22Rv1 (cell line): ENCODE results near the gene DYNLT4.
"Not testable (repeated sequence)": the region's sequence is repeated elsewhere in the genome, so short reads cannot be mapped to it uniquely, and the experiment has no call there.

Experiments
- H3K27ac ChIP-seq: fragments of 450-650 bp; 2 replicates; pipeline ENCODE4 v1.5.1; 2017
- ZFX ChIP-seq: fragments of 450-650 bp; IDR thresholded peaks from 2 replicates; pipeline ENCODE4 v1.6.1; 2017; ENCODE audit warnings: antibody characterized with exemption, borderline replicate concordance
- TF ChIP-seq, protein P1 (sequence below): fragments of 450-650 bp; IDR thresholded peaks from 2 replicates; pipeline ENCODE4 v1.5.1; 2017; ENCODE audit warnings: mild to moderate bottlenecking

The DYNLT4 gene

DNA sequence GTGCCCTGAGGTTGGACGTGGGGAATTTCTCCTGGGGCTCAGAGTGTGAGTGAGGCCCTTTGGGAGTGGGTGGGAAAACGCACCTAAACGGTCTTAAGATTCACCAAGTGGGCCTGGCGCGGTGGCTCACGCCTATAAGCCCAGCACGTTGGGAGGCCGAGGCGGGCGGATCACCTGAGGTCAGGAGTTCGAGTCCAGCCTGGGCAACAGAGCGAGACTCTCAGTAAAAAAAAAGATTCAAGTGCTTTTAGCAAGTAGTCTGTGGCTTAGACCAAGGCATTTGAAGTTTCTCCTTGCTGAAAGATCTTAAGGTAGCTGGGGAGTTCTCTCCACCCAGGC lies 30.5 kb downstream of the DYNLT4 start:
- H3K27ac ChIP-seq, result peak overlapping the region; percentile 92
- TF ChIP-seq, protein P1, sequence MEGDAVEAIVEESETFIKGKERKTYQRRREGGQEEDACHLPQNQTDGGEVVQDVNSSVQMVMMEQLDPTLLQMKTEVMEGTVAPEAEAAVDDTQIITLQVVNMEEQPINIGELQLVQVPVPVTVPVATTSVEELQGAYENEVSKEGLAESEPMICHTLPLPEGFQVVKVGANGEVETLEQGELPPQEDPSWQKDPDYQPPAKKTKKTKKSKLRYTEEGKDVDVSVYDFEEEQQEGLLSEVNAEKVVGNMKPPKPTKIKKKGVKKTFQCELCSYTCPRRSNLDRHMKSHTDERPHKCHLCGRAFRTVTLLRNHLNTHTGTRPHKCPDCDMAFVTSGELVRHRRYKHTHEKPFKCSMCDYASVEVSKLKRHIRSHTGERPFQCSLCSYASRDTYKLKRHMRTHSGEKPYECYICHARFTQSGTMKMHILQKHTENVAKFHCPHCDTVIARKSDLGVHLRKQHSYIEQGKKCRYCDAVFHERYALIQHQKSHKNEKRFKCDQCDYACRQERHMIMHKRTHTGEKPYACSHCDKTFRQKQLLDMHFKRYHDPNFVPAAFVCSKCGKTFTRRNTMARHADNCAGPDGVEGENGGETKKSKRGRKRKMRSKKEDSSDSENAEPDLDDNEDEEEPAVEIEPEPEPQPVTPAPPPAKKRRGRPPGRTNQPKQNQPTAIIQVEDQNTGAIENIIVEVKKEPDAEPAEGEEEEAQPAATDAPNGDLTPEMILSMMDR, result no peak
- TF ChIP-seq ZFX, result no peak

DNA sequence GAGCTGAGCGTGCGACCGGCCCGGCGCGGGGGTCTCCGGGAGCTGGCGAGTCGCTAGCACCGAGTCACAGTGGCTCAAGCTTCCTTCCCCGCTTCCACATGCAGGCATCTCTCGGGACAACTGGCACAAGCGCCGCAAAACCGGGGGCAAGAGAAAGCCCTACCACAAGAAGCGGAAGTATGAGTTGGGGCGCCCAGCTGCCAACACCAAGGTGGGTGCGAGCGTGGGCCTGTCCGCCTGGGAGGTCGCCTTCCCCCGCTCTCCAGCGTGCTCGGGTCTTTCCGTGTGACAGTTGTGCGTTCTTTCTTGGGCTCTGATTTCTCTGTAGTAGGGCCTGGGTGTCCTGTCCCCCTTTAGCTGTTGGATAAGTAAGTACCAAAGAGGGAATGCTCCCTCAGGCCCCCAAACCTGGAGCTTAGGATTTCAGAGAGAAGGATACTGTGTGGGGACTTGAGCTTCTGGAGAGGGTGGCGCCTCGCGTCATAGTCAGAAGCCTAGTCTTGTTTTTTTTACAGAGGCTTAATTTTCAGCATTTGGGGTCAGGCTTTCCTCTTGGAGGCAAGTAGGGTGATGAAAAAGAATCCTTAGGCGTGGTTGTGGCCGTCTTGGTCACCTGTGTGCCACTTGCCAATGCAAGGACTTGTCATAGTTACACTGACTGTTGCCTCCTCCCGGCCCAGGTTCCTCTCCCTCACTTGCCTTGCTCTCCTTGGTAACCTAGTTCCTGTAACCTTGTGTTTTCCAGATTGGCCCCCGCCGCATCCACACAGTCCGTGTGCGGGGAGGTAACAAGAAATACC lies 31.0 kb downstream of the DYNLT4 start:
- peak overlapping the region; percentile 92 for H3K27ac ChIP-seq
- TF ChIP-seq, protein P1, result no peak

DNA sequence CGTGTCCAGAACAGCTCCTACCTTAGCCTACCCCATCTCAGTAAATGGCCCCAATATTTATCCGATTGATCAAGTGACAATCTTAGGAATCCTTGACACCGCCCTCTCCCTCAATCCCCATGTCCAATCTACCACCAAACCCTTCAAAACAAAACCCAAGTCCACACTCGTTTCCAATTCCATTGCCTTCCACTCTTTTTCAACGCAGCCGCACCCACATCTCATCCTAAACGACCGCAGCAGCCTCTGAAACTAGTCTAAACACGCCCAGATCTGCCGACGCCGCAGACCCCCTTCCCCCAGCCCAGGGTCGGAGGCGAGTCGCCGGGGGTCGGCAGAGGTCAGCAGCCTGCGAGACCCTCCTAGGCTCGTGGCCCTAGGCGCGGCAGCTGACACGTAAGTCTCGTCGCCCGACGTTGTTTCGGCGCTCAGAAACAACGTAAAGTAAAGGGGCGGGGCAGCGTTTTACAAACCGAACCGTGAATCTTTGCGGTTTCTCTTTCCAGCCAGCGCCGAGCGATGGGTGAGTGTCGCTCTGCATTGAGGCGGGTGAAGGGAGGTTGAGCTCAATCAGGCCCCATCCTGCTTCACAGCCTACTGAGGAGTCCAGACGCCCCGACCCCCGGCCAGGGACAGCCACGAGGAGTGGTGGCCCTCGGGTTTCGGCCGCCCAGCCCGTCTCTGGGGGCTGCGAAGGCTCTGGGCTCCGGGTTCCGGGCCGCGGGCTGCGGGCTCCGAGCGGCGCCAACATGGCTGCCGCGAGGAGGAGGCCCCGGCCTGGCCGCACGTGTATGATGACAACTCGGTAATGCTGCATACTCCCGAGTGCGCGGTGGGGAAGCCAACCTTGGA lies 31.8 kb downstream of the DYNLT4 start, which contains the start of gene RPS8:
Gene RPS8 (plus strand): TSS at position 463 of the 852 bp plus-strand sequence. CDS start 57 bp downstream, at position 520.
- TF ChIP-seq, protein P1, result no peak
- TF ChIP-seq ZFX, result no peak

DNA sequence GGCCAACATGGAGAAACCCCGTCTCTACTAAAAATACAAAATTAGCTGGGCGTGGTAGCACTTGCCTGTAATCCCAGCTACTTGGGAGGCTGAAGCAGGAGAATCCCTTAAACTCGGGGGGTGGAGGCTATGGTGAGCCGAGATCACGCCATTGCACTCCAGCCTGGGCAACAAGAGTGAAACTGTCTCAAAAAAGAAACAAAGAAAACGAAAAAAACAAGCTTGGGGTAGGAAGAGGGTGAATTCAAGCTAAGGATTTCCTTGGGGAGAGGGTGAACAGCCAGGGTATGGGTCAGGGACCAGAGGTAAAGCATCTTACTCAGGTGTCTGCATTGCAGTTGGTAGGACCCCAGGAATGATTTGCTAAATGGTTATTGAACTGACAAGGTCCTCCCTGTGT lies 40.7 kb downstream of the DYNLT4 start:
- H3K27ac ChIP-seq, result not testable (repeated sequence)

More for the DNA sequence above, 31.8 kb downstream of the DYNLT4 start, which contains the start of gene RPS8:
- H3K27ac ChIP-seq, result peak within 1 kb of the TSS; percentile 92

DNA sequence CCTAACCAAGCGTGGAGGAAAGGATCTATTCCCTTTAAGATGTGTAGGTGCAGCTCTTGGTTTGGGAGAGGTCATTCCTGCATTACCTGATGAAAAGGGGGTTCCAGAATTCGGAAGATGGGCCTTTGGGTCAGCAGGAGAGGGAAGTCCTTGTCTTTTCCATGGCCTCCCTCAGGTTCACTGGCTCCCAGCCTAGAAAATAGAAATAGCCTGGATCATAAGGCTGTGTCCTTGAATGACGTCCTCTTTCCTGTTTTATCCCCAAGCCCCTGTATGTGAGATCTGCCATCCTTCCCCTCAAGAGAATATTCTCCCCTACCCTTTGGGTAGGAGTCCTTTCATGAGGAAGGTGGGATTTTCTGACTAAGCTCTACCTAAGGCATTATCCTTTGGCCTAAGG lies 46.3 kb downstream of the DYNLT4 start:
- TF ChIP-seq, protein P1, result no peak
- no peak for TF ChIP-seq ZFX
- H3K27ac ChIP-seq, result no peak overlapping the region

DNA sequence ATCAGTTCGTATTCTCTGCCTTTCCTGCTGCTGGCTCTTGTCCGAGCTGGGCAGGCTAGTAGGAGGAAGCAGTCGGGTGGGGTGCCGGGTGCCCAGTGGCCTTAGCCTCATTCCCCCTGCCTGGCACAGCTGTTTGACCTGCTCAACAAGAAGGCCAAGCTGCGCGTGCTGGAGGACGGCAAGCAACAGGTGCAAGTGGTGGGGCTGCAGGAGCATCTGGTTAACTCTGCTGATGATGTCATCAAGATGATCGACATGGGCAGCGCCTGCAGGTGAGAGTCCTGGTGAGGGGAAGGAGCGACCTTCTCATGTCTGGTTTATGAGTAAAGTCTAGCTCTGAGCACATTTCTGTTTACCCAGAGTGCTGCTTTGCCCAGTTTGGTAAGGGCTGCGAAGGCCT lies 48.1 kb downstream of the DYNLT4 start:
- TF ChIP-seq, protein P1, result no peak
- no peak for TF ChIP-seq ZFX
- H3K27ac ChIP-seq, result no peak overlapping the region

DNA sequence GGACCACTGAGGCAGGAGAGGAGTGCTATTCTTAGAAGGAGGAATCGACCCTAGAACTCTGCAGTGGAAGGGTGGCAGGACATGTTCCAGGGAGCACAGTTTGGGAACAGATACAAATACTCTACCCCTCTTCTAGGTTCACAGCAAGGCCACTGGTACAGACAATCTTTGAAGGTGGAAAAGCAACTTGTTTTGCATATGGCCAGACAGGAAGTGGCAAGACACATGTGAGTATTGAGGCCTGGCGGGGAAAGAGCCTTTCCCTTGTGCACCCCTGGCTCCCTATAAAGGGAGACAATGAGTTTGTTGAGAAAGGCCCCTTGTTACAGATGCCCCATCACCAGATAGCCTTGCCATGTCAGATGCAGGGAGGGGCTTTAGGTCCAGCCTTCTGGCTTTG lies 49.7 kb downstream of the DYNLT4 start:
- H3K27ac ChIP-seq, result no peak overlapping the region

More for the DNA sequence above, 49.7 kb downstream of the DYNLT4 start:
- TF ChIP-seq, protein P1, result no peak
- no peak for TF ChIP-seq ZFX
